GM04504 (cell line): ENCODE results near the gene GLDN.

Experiments
- DNase-seq: peaks from one replicate; pipeline ENCODE4 v3.0.0-alpha.2; 2012; ENCODE audit warnings: low read depth

GLDN gene

GRCh38 chr15:51322621-51323296, 18.7 kb upstream of the GLDN start:
- no peak for DNase-seq

- no peak for DNase-seq
Observed at GRCh38 chr15:51323749-51324148, 17.7 kb upstream of the GLDN start.

- no peak for DNase-seq
Observed at GRCh38 chr15:51325167-51325566, 16.3 kb upstream of the GLDN start.

- DNase-seq = no peak
Observed at GRCh38 chr15:51327081-51327480, 14.4 kb upstream of the GLDN start.

- no peak for DNase-seq
Observed at GRCh38 chr15:51328926-51329325, 12.5 kb upstream of the GLDN start.

GRCh38 chr15:51331141-51331540, 10.3 kb upstream of the GLDN start:
- DNase-seq = no peak

GRCh38 chr15:51332206-51333147, 9.0 kb upstream of the GLDN start:
- DNase-seq = no peak

GRCh38 chr15:51333571-51333970, 7.9 kb upstream of the GLDN start:
- DNase-seq = no peak

GRCh38 chr15:51334011-51334451, 7.4 kb upstream of the GLDN start:
- DNase-seq = no peak

- no peak for DNase-seq
Observed at GRCh38 chr15:51335087-51335486, 6.4 kb upstream of the GLDN start.

- DNase-seq = no peak
Observed at GRCh38 chr15:51335538-51336410, 5.7 kb upstream of the GLDN start.

GRCh38 chr15:51338496-51338895, 3.0 kb upstream of the GLDN start, which contains the start of gene CYP19A1:
Gene CYP19A1 (minus strand): TSS chr15:51338596. CDS start chr15:51242912, 95,684 bp downstream.
- no peak for DNase-seq

- no peak for DNase-seq
Observed at GRCh38 chr15:51342227-51342999, 958 bp downstream of the GLDN start.

GRCh38 chr15:51343466-51343865, 2.0 kb downstream of the GLDN start:
- DNase-seq = no peak

- no peak for DNase-seq
Observed at GRCh38 chr15:51346136-51346535, 4.7 kb downstream of the GLDN start.

- no peak for DNase-seq
Observed at GRCh38 chr15:51348688-51349087, 7.2 kb downstream of the GLDN start.

- no peak for DNase-seq
Observed at GRCh38 chr15:51349156-51349844, 7.8 kb downstream of the GLDN start.

- DNase-seq = no peak
Observed at GRCh38 chr15:51350723-51351122, 9.3 kb downstream of the GLDN start.

- DNase-seq = no peak
Observed at GRCh38 chr15:51353976-51354375, 12.5 kb downstream of the GLDN start.

- no peak for DNase-seq
Observed at GRCh38 chr15:51355096-51355495, 13.6 kb downstream of the GLDN start.

GRCh38 chr15:51356147-51356546, 14.7 kb downstream of the GLDN start:
- DNase-seq = no peak
